Measurements from ENCODE around the gene WWP2.

The WWP2 gene

GRCh38 chr16:69855592-69855991, 93.5 kb downstream of the WWP2 start:
- DNase-seq (ENCODE audit: low read depth in 4 of 4, low spot score in 1 of 4): no peak

GRCh38 chr16:69858191-69859104, 96.3 kb downstream of the WWP2 start:
- DNase-seq (ENCODE audit: low read depth in 4 of 4, low spot score in 1 of 4): no peak

- no peak for DNase-seq (ENCODE audit: low read depth in 4 of 4, low spot score in 1 of 4)
Measured at GRCh38 chr16:69859105-69859989, 97.2 kb downstream of the WWP2 start.

GRCh38 chr16:69860233-69861231, 98.4 kb downstream of the WWP2 start:
- no peak for DNase-seq (ENCODE audit: low read depth in 4 of 4, low spot score in 1 of 4)

- DNase-seq (ENCODE audit: low read depth in 4 of 4, low spot score in 1 of 4): no peak
Measured at GRCh38 chr16:69861292-69862030, 99.3 kb downstream of the WWP2 start.

GRCh38 chr16:69863401-69864281, 101.5 kb downstream of the WWP2 start:
- no peak for DNase-seq (ENCODE audit: low read depth in 4 of 4, low spot score in 1 of 4)

- DNase-seq (ENCODE audit: low read depth in 4 of 4, low spot score in 1 of 4): no peak
Measured at GRCh38 chr16:69865701-69866100, 103.6 kb downstream of the WWP2 start.

GRCh38 chr16:69867784-69868560, 105.8 kb downstream of the WWP2 start:
- DNase-seq (ENCODE audit: low read depth in 4 of 4, low spot score in 1 of 4): no peak

GRCh38 chr16:69870761-69871160, 108.6 kb downstream of the WWP2 start:
- no peak for DNase-seq (ENCODE audit: low read depth in 4 of 4, low spot score in 1 of 4)

- no peak for DNase-seq (ENCODE audit: low read depth in 4 of 4, low spot score in 1 of 4)
Measured at GRCh38 chr16:69871708-69872107, 109.6 kb downstream of the WWP2 start.

- no peak for DNase-seq (ENCODE audit: low read depth in 4 of 4, low spot score in 1 of 4)
Measured at GRCh38 chr16:69872888-69873287, 110.8 kb downstream of the WWP2 start.

- DNase-seq (ENCODE audit: low read depth in 4 of 4, low spot score in 1 of 4): no peak
Measured at GRCh38 chr16:69873783-69874182, 111.7 kb downstream of the WWP2 start.

GRCh38 chr16:69874271-69874670, 112.1 kb downstream of the WWP2 start:
- no peak for DNase-seq (ENCODE audit: low read depth in 4 of 4, low spot score in 1 of 4)

- DNase-seq (ENCODE audit: low read depth in 4 of 4, low spot score in 1 of 4): no peak
Measured at GRCh38 chr16:69880640-69881133, 118.6 kb downstream of the WWP2 start.

GRCh38 chr16:69881141-69881540, 119.0 kb downstream of the WWP2 start:
- DNase-seq (ENCODE audit: low read depth in 4 of 4, low spot score in 1 of 4): no peak

- no peak for DNase-seq (ENCODE audit: low read depth in 4 of 4, low spot score in 1 of 4)
Measured at GRCh38 chr16:69883744-69884143, 121.6 kb downstream of the WWP2 start.

GRCh38 chr16:69885722-69886121, 123.6 kb downstream of the WWP2 start:
- no peak for DNase-seq (ENCODE audit: low read depth in 4 of 4, low spot score in 1 of 4)

GRCh38 chr16:69886726-69887125, 124.6 kb downstream of the WWP2 start:
- DNase-seq (ENCODE audit: low read depth in 4 of 4, low spot score in 1 of 4): no peak
